Mucosa of descending colon (tissue), 3 donors: ENCODE results near the gene FBXO24. TPM values are rescaled to one million over a fixed set of nuclear protein-coding genes. Genes with fewer than 3 reads are reported as not detected.
A peak's percentile ranks its signal among the peaks of the same experiment; 100 is the strongest.

Experiments used
- ATAC-seq: fragments of 200-7000 bp; cut with Tn5 transposase; one replicate; pipeline ENCODE4 v1.9.1; 2020; ENCODE audit warnings: mild to moderate bottlenecking, moderate library complexity
- DNase-seq, 3 donors: peaks; one replicate each; pipeline ENCODE4 v3.0.0-alpha.2; 2020
- H3K36me3 ChIP-seq: fragments of 200-600 bp; one replicate; pipeline ENCODE4 v1.8.0; 2021; ENCODE audit warnings: low read depth, mild to moderate bottlenecking
- H3K4me1 ChIP-seq: fragments of 200-600 bp; one replicate; pipeline ENCODE4 v1.8.0; 2021; ENCODE audit warnings: low read depth, mild to moderate bottlenecking
- H3K4me3 ChIP-seq: fragments of 200-600 bp; one replicate; pipeline ENCODE4 v1.8.0; 2021; ENCODE audit warnings: mild to moderate bottlenecking
- H3K9me3 ChIP-seq: fragments of 200-600 bp; one replicate; pipeline ENCODE4 v1.8.0; 2021; ENCODE audit warnings: mild to moderate bottlenecking
- intact Hi-C, 2 donors: fragments of 100-400 bp; cut with DNase I in 1 of 2; cut with micrococcal nuclease in 1 of 2; formaldehyde crosslinking; loops; one replicate each; pipeline versions ENCODE4 v1.11.0 to v1.11.1; 2022; cut with DNase I, micrococcal nuclease
- total RNA-seq, 3 donors: library from RNA; stranded (reverse); fragmentation: NEBNext Ultra II Directional in 2 of 3; extraction: Animal tissue kit (Norgen Biotek cat#: 25700) in 2 of 3; gene quantifications; one replicate each; pipeline versions ENCODE4 v1.2.1 to v1.2.4, GENCODE V29; 2021 to 2023
- TF ChIP-seq, protein P1 (sequence below): fragments of 200-600 bp; IDR thresholded peaks from one replicate; pipeline ENCODE4 v1.8.0; 2022; ENCODE audit warnings: antibody characterized with exemption, mild to moderate bottlenecking
- donor health status: DM: no; HTN: no; CAD: no; lungs with moderate emphysema.
- donor health status: DM: no; HTN: no; CAD: no.
- donor health status: DM: no; HTN: yes; CAD: no.

FBXO24 gene
- total RNA-seq, 3 donors from 2014 or later, result 0.48 to 1.1 (median 0.66) TPM

DNA sequence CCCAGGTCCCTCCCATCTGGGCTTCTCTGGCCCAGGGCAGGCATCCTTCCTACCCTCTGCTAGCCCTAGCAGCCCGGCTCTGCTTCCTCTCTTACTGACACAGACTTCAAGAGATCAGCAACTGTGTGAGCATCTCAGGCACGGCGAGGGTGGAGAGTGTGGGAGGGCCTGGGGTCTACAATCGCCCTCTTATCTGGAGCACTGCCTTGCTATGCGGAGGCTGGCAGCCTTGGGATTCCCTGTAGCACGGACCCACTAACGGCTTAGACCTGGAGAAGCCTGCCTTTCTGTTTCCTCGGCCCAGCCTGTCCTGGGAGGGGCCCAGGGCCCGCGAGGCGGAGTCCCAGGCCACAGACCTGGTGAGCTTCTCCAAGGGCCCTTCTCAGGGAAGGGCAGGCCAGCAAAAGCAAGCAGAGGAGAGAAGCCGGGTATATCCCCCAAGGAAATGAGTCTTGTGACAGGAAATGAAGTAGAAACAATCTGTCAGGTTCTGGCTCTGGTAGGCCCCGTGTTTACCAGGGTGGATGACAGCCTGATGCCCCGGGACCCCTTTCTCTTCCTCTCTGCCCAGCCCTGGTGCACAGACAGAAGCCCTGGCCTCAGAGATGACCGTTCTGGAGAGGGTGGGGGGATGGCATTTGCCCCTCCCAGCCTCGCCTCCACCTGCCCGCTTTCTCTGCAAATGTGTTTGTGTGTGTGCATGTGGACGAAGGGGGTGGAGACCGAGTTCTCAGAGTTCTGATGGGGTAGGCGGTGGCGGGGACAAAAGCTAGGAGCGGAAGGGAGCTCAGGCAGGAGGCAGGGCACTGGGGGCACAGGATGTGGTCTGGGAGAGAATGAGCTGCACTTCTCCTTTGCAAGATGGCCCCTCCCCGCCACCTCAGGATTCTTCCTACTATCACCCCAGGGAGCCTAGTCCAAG lies 2.7 kb upstream of the FBXO24 start:
- TF ChIP-seq, protein P1, sequence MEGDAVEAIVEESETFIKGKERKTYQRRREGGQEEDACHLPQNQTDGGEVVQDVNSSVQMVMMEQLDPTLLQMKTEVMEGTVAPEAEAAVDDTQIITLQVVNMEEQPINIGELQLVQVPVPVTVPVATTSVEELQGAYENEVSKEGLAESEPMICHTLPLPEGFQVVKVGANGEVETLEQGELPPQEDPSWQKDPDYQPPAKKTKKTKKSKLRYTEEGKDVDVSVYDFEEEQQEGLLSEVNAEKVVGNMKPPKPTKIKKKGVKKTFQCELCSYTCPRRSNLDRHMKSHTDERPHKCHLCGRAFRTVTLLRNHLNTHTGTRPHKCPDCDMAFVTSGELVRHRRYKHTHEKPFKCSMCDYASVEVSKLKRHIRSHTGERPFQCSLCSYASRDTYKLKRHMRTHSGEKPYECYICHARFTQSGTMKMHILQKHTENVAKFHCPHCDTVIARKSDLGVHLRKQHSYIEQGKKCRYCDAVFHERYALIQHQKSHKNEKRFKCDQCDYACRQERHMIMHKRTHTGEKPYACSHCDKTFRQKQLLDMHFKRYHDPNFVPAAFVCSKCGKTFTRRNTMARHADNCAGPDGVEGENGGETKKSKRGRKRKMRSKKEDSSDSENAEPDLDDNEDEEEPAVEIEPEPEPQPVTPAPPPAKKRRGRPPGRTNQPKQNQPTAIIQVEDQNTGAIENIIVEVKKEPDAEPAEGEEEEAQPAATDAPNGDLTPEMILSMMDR, result no peak
- Histone ChIP-seq H3K36me3 (peaks cover 8% of the 10 kb centered on the region), H3K4me3 (no peak overlapping the region), H3K4me1 (peaks cover 31% of the 10 kb centered on the region), H3K9me3 (no peaks in the 10 kb centered on the region)
- no peak for ATAC-seq
- intact Hi-C loops, result no loop called here
- peak; percentile 66 to 89 (median 69) for DNase-seq

DNA sequence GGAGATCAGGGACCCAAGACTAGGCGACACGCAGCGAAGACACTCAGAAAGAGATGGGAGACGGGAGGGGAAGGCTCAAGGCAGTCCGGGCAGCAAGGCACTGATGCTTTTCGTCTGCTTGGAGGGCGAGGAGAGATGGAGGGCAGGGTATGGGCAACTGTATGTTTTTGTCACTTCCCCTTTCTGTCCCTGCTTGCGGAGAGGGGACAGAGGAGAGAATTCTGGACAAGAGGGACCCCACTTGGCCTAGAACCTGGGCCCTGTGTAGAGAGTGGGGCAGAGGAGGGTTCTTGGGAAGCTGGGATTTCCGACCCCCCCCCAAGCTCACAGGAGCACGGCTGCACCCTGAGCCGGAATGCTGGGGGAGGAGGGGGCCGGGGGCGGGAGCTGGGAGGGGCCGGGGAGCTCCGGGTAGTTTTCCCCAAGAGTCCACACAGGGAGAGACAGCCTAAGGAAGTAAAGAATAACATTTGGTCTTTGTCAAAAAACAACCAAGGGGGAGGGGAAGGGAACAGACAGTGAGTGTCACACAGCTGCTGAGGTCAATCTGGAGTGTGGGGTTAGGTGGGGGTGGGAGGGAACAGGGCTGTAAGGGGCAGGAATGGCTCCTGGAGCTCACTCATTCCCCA lies 2.0 kb upstream of the FBXO24 start:
- Histone ChIP-seq H3K36me3 (peaks cover 8% of the 10 kb centered on the region), H3K4me3 (no peak overlapping the region), H3K9me3 (no peaks in the 10 kb centered on the region), H3K4me1 (peaks cover 31% of the 10 kb centered on the region)
- no peak for ATAC-seq
- TF ChIP-seq, protein P1, result no peak
- intact Hi-C loops, result no loop called here
- peak in 2 of 3 donors; percentile 45 to 53 for DNase-seq

DNA sequence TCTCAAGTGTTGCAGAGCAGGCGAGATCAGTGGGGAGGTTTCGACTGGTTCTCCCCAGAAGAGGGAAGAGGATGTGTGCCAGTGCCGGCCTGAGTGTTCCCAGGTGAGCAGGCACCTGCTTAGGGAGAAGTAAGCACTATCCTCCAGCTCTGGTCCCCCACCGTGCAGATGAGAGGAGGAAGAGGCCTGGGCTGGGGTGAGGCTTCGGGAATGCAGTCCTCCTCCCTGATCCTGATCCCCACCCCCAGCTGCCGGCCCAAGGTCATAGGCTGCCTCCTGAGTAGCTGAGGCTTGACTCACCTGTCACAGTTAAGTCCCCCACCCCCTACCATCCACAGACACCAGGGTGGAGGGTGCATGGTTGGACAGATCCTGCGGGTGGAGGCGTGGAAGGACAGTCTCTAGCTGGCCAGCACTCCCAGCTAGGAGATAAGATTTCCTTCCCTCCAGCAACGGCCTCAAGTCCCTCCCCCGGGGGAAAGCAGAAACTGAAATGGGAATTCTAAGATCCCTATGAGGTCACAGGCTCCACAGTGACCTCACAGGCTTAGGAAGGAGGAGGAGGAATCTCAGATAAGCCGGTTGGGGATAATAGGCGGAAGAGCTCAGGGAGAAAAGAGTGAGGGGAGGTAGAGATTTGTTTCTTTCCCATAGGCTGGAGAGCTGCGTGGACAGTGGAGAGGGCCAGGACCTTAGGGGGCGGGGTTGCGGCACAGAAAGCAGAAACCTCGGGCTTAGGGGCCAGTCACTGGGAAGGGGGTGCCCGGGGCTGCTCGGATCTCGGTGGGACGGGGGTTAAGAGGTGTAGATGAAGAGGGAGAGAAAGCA lies 1.2 kb upstream of the FBXO24 start:
- ATAC-seq (peak; percentile 3), DNase-seq (peak; percentile 69 to 84 (median 79))
- Histone ChIP-seq H3K36me3 (peaks cover 8% of the 10 kb centered on the region), H3K9me3 (no peaks in the 10 kb centered on the region), H3K4me1 (peaks cover 31% of the 10 kb centered on the region), H3K4me3 (peak overlapping the region; percentile 98)
- TF ChIP-seq, protein P1, result no peak
- intact Hi-C loops, result no loop called here

DNA sequence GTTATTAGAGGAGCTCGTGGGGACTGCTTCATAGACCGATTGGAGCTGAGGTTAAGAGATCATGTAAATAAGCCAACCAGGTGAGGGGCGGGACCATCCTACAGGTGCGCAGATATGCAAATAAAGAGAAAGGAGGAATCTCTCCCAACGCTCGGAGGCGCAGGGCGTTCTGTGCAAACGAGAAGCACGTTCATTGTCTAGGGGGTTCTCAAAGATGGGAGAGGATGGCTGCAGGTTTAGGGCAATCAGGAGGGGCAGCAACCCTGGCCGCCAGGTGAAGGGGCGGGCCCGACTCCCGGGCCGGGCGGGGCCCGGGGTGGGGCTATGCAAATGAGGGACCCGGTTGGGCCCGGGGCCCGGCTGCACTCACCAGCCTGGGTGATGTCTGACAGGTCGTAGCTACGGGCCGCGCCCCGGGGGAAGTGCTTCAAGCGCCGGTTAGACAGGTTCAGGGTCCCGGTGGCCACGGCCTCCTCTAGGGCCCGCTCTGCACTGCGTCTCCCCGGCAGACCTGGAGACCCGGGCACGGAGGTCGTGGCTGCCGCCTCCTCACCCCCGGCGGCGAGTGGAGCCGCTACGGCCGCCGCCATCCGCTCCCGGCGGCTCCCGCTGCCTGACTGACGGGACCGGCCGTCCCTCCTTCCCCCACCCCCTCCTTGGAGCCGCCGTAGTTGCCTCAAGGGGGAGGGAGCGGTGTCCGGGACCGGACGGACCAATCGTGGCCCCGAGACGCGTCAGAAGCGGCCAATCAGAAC lies 440 bp upstream of the FBXO24 start, which contains the start of gene LRCH4:
TSS of gene LRCH4 (minus strand) at position 619 of the 755 bp plus-strand sequence. CDS start at position 590, 29 bp downstream.
- Histone ChIP-seq H3K36me3 (peaks cover 8% of the 10 kb centered on the region), H3K4me3 (peak within 1 kb of the TSS; percentile 98), H3K4me1 (peaks cover 31% of the 10 kb centered on the region), H3K9me3 (no peaks in the 10 kb centered on the region)
- intact Hi-C loops, result no loop called here
- TF ChIP-seq, protein P1, result no peak
- peak; percentile 85 for ATAC-seq
- peak; percentile 85 to 88 (median 87) for DNase-seq

DNA sequence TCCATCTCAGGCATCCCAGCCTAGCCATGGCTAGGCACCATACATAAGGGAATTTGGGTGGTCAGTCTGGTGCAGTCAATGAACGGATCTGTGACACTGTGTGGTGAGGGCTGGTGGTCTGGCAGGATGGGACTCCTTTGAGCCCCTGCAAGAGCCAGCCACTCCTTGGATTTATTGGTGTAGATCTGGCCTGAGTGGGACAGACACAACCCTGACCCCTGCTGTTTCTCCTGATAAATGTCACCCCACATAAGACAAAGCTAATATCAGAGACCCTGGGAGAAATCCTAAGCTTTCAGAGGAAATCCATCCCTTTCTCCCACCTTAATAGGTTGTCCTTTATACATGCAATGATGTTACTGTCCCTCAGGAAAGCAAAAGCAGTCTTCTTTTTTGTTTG lies 2.3 kb downstream of the FBXO24 start:
- Histone ChIP-seq H3K9me3 (no peaks in the 10 kb centered on the region), H3K4me1 (peaks cover 20% of the 10 kb centered on the region), H3K4me3 (no peak overlapping the region), H3K36me3 (peaks cover 8% of the 10 kb centered on the region)
- intact Hi-C loops, result no loop called here
- TF ChIP-seq, protein P1, result no peak
- ATAC-seq (no peak), DNase-seq (no peak)
